BE2C (cell line): ENCODE measurements around the gene CETP.
"Not testable (repeated sequence)": the region's sequence is repeated elsewhere in the genome, so short reads cannot be mapped to it uniquely, and the experiment has no call there.

Experiments
- DNase-seq: peaks from one replicate; pipeline ENCODE4 v3.0.0-alpha.2; 2020
- H3K27me3 ChIP-seq: fragments of 250-450 bp; sonication (Bioruptor Pico); 2 replicates; pipeline ENCODE4 v1.5.1; 2020; ENCODE audit warnings: mild to moderate bottlenecking
- H3K36me3 ChIP-seq: fragments of 250-450 bp; sonication (Bioruptor Pico); 2 replicates; pipeline ENCODE4 v1.5.1; 2020; ENCODE audit warnings: mild to moderate bottlenecking
- H3K4me1 ChIP-seq: fragments of 250-450 bp; sonication (Bioruptor Pico); 2 replicates; pipeline ENCODE4 v1.5.1; 2020
- H3K4me3 ChIP-seq: 2 replicates; pipeline ENCODE4 v1.5.1; 2011; ENCODE audit warnings: low read depth, low read length
- H3K9me3 ChIP-seq: fragments of 250-450 bp; sonication (Bioruptor Pico); 2 replicates; pipeline ENCODE4 v1.5.1; 2020
- TF ChIP-seq, protein P1 (sequence below): IDR thresholded peaks from 2 replicates; pipeline ENCODE4 v1.5.1; 2012; ENCODE audit warnings: mild to moderate bottlenecking, low read depth, low read length

The CETP gene

DNA sequence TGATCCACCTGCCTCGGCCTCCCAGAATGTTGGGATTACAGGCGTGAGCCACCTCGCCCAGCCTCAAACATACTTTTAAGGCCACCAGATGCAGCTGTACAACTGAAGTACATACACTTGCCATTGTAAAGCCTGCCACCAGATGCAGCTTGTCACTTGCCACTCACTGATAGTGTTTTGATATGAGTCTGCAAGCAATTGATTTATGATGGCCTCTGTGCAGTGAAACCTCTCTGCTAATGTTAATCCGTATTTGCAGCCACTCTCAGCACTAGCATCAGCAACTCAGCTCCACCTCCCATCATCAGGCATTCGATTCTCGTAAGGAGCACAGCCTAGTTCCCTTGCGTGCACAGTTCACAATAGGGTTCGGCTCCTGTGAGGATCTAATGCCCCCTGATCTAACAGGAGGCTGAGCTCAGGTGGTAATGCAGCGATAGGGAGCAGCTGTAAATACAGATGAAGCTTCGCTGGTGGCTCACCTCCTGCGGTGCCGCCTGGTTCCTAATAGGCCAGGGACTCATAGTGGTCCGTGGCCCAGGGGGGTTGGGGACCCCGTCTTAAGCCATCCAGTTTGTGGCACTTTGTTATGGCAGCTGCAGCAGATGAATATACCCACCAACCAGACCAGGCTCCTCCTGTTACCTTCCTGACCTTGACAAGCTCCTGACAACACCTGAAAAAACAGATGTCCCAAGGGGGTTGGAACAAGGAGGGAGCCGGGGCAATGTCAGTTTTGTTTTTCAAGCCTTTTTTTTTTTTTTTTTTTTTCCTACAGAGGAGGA lies 31.1 kb upstream of the CETP start:
- peak; percentile 48 for DNase-seq
- no peak overlapping the region for H3K4me3 ChIP-seq
- no peaks in the 10 kb centered on the region for H3K9me3 ChIP-seq
- no peaks in the 10 kb centered on the region for H3K27me3 ChIP-seq
- H3K4me1 ChIP-seq: peaks cover 19% of the 10 kb centered on the region
- H3K36me3 ChIP-seq: peaks cover 10% of the 10 kb centered on the region
- TF ChIP-seq, protein P1, sequence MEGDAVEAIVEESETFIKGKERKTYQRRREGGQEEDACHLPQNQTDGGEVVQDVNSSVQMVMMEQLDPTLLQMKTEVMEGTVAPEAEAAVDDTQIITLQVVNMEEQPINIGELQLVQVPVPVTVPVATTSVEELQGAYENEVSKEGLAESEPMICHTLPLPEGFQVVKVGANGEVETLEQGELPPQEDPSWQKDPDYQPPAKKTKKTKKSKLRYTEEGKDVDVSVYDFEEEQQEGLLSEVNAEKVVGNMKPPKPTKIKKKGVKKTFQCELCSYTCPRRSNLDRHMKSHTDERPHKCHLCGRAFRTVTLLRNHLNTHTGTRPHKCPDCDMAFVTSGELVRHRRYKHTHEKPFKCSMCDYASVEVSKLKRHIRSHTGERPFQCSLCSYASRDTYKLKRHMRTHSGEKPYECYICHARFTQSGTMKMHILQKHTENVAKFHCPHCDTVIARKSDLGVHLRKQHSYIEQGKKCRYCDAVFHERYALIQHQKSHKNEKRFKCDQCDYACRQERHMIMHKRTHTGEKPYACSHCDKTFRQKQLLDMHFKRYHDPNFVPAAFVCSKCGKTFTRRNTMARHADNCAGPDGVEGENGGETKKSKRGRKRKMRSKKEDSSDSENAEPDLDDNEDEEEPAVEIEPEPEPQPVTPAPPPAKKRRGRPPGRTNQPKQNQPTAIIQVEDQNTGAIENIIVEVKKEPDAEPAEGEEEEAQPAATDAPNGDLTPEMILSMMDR: no peak

DNA sequence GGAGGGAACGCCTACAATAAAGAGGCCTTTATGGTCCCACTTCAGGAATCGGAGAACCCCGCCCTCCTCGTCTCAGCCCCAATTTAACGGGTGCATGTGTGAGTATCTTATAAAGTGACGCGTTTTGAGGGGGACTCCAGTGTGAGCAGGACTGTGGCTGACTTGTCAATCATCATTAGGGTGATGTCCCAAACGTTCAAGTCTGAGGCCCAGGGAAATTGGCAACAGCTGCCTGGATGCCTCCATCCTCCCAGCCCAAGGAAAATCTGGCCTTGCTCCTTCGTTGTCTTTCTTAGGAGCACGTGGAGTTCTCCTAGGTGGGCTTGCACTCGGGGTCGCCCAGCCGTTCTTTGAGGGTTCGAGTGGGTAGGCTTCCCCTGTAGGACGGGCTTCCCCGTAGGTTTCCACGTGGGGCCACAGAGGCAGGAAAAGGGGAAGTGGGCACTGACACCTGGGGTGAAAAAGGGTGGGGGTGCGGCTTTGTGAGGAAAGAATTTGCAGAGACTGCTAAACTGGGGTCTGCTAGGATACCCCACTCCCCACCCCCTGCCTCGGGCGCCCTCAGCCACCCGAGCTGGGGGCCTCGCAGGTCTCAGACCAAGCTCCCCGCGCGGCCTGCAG lies 30.4 kb upstream of the CETP start:
- H3K4me1 ChIP-seq: peaks cover 19% of the 10 kb centered on the region
- no peaks in the 10 kb centered on the region for H3K9me3 ChIP-seq
- peaks cover 17% of the 10 kb centered on the region for H3K36me3 ChIP-seq
- no peak for DNase-seq
- H3K27me3 ChIP-seq: no peaks in the 10 kb centered on the region
- TF ChIP-seq, protein P1: no peak
- peak overlapping the region; percentile 93 for H3K4me3 ChIP-seq

DNA sequence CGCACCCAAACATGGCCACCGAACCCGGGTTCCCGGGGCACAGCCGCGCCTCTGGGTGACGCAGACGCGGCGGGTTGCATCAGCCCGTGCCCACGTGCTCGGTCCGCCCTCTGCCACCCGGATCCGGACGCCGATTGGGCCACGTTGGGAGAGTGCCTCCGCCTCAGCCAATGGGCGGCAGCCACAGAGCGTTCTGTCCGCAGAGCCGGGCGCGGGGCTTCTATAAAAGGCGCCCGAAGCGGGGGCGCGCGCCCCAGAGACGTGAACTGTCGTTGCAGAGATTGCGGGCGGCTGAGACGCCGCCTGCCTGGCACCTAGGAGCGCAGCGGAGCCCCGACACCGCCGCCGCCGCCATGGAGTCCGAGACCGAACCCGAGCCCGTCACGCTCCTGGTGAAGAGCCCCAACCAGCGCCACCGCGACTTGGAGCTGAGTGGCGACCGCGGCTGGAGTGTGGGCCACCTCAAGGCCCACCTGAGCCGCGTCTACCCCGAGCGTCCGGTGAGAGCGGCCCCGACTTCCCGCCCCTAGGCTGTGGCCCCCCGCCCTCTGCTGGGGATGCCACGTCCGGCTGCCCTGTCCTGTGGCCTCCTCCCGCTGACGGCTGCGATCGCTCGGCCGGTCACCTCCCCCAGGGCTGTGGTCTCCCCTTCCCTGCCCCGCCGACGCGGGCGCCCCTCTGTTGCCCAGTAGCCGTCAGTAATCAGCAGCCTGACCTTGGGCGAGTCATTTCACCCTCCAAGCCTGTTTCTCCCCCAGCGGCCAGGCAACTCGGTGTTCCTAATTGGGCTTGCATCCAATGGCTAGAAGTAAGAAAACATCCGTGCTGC lies 29.6 kb upstream of the CETP start, which contains the start of gene HERPUD1:
Gene HERPUD1, plus strand, starts transcription at position 251 of the 829 bp plus-strand sequence. Its CDS starts 103 bp downstream, at position 354.
- Histone ChIP-seq H3K4me3 (peak within 1 kb of the TSS; percentile 93), H3K36me3 (peaks cover 24% of the 10 kb centered on the region), H3K27me3 (no peaks in the 10 kb centered on the region), H3K9me3 (no peaks in the 10 kb centered on the region), H3K4me1 (peaks cover 19% of the 10 kb centered on the region)
- TF ChIP-seq, protein P1: no peak
- DNase-seq: peak; percentile 99

DNA sequence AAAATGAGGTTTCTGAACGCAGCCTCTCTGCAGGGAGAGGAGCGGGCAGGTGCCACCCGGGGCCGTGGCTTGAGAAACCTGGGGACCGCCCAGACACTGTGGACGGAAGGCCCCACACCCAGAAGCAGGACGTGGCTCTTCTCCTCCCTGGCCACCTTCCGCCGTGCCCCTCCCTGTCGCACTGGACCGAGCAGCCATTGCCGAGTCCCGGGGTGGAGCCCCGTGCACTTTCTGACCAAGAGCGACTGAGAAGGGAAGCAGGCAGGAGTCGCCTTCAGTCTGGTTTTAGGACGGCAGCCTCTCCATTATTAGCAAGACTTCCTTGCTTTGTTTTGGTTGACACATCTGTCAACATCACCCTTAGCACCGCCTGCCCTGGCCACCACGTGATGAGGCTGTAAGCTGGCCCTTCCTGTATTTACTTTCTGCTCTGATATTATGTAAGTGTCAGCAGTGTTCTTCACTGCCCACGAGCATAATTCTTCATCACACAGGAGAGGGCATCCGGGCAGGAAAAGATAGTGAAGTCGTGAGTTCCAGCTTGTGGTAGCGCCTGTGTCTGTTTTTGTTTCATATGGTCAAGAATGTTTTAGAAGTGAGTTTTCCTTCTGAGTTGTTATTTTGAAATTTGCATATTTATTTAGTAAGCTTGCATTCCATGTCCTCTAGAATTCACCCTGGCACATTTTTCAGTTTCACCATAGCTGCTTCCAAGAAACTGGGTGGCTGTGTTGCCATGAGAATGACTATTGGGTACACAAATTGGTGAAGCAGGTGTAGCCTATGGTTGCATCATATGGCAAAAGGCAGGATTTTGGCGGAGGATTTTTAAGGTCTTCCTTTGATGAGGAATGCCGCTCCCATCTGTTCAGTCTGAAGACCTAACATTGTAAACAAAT lies 28.8 kb upstream of the CETP start:
- peak; percentile 57 for DNase-seq
- TF ChIP-seq, protein P1: no peak
- H3K4me3 ChIP-seq: peak overlapping the region; percentile 93
- peaks cover 33% of the 10 kb centered on the region for H3K36me3 ChIP-seq
- no peaks in the 10 kb centered on the region for H3K27me3 ChIP-seq
- peaks cover 19% of the 10 kb centered on the region for H3K4me1 ChIP-seq
- H3K9me3 ChIP-seq: no peaks in the 10 kb centered on the region

DNA sequence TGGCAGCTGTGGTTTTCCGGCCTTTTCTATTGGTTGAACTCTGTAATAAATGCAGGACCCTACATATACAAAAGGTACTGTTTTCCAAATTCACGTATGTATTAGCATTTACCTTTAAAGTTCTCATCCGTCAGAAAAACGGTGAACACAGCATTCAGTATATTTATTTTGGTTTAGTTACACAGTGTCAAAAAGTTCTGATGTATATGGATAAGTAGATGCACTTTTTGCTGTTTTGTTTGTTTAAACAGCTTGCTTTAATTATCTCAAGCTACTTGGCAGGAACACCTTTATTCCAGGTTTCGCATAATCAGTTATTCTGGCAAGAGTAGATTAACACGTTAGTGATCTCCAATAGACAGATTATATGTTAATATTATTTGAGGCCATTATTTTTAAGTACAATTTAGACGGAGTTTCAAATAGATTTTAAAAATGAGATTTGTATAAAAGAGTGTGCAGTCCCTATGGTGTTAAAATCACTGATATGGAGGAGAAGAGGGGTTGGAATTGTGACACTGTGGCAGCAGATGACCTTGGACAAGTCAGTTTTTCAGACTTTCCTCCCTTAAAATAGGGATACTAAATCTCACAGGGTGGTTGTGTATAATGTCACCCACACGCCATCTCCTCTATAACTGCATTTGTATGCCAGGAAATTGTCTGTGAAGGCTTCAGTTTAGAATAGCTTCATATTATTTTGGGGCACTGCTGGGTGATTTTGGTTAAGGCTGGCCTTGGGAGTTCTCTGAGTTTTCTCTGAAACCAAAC lies 27.7 kb upstream of the CETP start:
- peak overlapping the region; percentile 93 for H3K4me3 ChIP-seq
- DNase-seq: no peak
- H3K9me3 ChIP-seq: no peaks in the 10 kb centered on the region
- TF ChIP-seq, protein P1: no peak
- no peaks in the 10 kb centered on the region for H3K27me3 ChIP-seq
- peaks cover 43% of the 10 kb centered on the region for H3K36me3 ChIP-seq
- H3K4me1 ChIP-seq: peaks cover 19% of the 10 kb centered on the region

DNA sequence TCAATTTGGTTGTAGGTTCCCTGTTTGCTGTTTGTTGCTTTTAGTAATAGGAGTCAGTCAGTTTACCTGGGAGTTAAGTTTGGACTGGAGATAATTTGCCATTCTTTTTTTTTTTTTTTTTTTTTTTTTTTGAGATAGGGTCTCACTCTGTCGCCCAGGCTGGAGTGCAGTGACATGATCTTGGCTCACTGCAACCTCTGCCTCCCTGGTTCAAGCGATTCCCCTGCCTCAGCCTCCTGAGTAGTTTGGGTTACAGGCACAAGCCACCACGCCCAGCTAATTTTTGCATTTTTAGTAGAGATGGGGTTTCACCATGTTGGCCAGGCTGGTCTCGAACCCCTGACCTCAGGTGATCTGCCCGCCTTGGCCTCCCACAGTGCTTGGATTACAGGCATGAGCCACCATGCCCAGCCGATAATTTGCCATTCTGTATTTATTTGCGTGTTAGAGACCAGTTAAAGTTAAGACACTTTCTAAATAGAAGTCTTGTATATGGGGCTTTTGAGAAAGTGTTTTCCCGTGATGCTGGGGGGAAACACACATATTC lies 27.1 kb upstream of the CETP start:
- peaks cover 50% of the 10 kb centered on the region for H3K36me3 ChIP-seq
- H3K9me3 ChIP-seq, DNase-seq, H3K27me3 ChIP-seq: not testable (repeated sequence)
- peaks cover 19% of the 10 kb centered on the region for H3K4me1 ChIP-seq
- peak overlapping the region; percentile 93 for H3K4me3 ChIP-seq
